GM12878 (cell line): ENCODE results near the gene STX16.

Source experiments
- ASH2L ChIP-seq: fragments of 300-600, 200-600 bp; sonication (generic); IDR thresholded peaks from 2 replicates; pipeline ENCODE4 v1.6.1; 2017; ENCODE audit warnings: low read depth, mild to moderate bottlenecking, borderline replicate concordance
- PBX3 ChIP-seq: IDR thresholded peaks from 2 replicates; pipeline ENCODE4 v1.6.1; 2011; ENCODE audit warnings: mild to moderate bottlenecking, low read depth, low read length, moderate library complexity; ENCODE audit not compliant: insufficient replicate concordance
- TF ChIP-seq, protein P1 (sequence below), 3 experiments: IDR thresholded peaks in 2 of 3; conservative IDR thresholded peaks in 1 of 3; 2 replicates each; pipeline ENCODE4 v1.5.1; 2011; ENCODE audit warnings: low read depth in 3 of 3, low read length in 3 of 3, mild to moderate bottlenecking in 3 of 3, control low read depth in 2 of 3, moderate library complexity in 2 of 3, inconsistent platforms in 1 of 3, mixed read lengths in 1 of 3; ENCODE audit not compliant: control insufficient read depth in 2 of 3, insufficient read depth in 1 of 3; ENCODE audit errors: extremely low read depth in 1 of 3

GRCh38 chr20:58695084-58695722, 44.1 kb downstream of the STX16 start:
- TF ChIP-seq, protein P1, sequence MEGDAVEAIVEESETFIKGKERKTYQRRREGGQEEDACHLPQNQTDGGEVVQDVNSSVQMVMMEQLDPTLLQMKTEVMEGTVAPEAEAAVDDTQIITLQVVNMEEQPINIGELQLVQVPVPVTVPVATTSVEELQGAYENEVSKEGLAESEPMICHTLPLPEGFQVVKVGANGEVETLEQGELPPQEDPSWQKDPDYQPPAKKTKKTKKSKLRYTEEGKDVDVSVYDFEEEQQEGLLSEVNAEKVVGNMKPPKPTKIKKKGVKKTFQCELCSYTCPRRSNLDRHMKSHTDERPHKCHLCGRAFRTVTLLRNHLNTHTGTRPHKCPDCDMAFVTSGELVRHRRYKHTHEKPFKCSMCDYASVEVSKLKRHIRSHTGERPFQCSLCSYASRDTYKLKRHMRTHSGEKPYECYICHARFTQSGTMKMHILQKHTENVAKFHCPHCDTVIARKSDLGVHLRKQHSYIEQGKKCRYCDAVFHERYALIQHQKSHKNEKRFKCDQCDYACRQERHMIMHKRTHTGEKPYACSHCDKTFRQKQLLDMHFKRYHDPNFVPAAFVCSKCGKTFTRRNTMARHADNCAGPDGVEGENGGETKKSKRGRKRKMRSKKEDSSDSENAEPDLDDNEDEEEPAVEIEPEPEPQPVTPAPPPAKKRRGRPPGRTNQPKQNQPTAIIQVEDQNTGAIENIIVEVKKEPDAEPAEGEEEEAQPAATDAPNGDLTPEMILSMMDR (IDR thresholded peaks at IDR 0.05 in 2 of 3, conservative IDR thresholded peaks at IDR 0.05 in 1 of 3; ENCODE audit: control insufficient read depth in 2 of 3, extremely low read depth in 1 of 3, insufficient read depth in 1 of 3, low read depth in 3 of 3, low read length in 3 of 3): no peak
- TF ChIP-seq PBX3: no peak
- TF ChIP-seq ASH2L: no peak
